ENCODE results near the gene OTOP3.
A peak's percentile ranks its signal among the peaks of the same experiment; 100 is the strongest.
"Not testable (repeated sequence)": the region's sequence is repeated elsewhere in the genome, so short reads cannot be mapped to it uniquely, and the experiment has no call there.

The OTOP3 gene, protein sequence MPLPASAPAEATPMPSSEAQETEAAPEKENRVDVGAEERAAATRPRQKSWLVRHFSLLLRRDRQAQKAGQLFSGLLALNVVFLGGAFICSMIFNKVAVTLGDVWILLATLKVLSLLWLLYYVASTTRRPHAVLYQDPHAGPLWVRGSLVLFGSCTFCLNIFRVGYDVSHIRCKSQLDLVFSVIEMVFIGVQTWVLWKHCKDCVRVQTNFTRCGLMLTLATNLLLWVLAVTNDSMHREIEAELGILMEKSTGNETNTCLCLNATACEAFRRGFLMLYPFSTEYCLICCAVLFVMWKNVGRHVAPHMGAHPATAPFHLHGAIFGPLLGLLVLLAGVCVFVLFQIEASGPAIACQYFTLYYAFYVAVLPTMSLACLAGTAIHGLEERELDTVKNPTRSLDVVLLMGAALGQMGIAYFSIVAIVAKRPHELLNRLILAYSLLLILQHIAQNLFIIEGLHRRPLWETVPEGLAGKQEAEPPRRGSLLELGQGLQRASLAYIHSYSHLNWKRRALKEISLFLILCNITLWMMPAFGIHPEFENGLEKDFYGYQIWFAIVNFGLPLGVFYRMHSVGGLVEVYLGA

DNA sequence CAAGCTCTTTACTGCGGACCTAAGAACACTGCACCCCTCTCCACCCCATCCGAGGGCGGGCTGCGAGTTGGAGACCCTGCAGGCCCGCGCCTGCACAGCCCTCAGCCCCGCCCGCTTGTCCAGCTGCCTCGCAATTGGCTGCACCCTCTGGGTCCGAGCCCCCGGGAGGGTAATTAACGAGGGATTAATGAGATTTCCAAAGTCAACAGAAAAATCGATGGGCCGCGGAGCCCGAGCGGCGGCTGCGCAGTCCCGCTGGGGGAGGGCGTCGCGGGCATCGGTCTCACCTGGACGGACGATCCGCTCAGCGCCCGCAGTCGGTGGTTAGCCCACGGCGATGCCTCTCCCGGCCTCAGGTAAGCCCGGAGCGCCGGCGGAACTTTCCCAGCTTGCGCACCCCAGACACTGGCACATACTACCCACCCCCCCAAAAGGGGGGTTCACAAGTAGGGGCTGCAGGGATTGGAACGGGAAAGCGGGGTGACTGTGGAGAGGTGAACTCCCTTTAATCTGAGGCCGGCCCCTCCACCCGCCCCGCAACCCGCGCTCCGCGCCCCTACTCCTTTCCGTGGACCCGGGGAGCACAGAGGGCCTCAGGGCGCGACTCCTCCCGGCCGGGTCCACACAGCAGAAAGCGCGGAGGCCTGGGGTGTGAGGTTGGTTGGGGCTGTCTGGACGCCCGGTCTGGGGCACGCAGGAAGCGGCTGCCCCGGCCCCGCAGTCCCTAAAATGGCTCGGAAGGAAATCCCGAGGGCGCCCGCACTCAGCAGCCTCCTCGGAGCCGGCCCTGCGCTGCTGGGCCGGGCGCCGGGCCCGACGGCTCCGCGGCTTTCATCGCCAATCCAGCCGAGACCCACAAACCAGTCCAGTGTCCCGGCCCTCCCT is at the start of gene OTOP3:
Gene OTOP3 (plus strand): TSS at position 314 of the 885 bp plus-strand sequence. CDS start 24 bp downstream, at position 338.
- DNase-seq (ENCODE audit: low spot score) = no peak

DNA sequence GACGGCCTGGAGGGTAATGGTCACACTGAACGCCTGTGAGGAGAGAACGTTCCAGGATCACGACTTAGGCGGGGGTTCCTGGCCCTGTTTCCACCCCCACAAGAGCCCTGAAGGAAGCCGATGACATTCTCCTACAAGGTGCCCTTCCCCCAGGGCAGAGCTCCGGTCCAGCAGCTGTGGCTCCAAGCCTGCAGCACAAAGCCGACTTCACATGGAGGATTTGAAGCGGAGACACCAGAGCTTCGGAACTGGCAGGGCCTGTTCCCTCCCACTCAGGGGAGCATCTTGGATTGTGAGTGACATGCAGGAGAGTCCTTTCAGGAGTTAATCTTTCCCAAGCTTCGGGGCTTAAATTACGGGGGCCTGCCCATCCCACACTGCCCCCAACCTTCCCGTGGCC is 47.2 kb upstream of the OTOP3 start:
- DNase-seq (ENCODE audit: low spot score) = no peak

DNA sequence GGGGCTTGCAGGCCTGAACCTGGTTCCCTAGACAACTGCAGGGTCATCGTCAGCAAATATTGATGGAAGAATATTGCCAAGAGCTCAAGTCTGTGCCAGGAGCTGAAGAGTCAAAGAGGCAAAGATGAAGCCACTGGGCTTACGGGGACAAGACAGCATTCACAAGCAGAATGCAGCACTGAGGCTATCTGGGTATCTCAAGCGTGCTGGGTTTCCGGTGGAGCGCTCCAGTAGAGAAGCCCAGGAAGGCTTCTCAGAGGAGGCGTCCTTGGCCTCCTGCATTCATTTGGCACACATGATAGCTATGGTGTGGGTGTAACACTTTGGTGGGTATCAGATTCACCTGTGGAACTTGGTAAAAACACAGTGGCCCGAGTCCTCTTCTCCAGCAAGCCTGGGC is 45.1 kb upstream of the OTOP3 start:
- no peak for DNase-seq (ENCODE audit: low spot score)

DNA sequence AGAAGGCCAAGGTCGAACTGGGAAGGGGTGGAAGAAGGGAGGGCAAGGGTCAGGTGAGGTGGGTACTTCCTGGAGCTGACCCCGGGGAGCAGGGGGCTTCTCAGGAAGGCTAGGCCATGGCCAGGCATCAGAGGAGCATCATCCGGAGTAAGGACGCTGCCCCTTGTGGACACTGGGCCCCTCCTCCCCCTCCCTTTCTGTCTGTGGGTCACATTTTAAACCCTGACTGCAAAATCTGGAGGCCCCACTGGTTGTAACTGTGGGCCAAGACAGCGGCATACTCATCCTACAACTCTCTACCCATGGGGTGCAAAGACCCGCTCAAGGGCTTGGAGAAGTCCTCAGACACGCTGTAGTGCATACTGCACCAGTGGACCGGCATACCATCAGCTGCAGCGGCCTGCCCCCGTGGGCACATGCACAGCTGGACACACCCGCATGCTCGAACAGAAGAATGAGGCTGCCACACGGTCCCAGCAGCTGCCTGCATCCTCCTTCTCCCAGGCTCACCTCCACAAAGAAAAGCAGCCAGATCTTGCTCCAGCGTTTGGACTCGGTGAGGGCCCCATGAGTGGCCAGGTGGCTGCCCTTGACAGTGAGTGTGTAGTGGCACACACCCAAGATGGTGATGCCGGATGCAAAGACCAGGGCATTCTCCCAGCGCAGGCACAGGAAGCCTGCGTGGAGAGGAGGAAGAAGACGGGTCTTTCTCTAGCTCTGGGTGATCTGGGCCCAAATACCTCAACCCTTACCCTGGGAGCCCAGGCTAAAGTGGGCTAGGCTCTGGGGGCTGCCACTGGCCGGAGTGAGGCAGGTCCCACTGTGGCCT is 43.5 kb upstream of the OTOP3 start:
- no peak for DNase-seq (ENCODE audit: low spot score)

DNA sequence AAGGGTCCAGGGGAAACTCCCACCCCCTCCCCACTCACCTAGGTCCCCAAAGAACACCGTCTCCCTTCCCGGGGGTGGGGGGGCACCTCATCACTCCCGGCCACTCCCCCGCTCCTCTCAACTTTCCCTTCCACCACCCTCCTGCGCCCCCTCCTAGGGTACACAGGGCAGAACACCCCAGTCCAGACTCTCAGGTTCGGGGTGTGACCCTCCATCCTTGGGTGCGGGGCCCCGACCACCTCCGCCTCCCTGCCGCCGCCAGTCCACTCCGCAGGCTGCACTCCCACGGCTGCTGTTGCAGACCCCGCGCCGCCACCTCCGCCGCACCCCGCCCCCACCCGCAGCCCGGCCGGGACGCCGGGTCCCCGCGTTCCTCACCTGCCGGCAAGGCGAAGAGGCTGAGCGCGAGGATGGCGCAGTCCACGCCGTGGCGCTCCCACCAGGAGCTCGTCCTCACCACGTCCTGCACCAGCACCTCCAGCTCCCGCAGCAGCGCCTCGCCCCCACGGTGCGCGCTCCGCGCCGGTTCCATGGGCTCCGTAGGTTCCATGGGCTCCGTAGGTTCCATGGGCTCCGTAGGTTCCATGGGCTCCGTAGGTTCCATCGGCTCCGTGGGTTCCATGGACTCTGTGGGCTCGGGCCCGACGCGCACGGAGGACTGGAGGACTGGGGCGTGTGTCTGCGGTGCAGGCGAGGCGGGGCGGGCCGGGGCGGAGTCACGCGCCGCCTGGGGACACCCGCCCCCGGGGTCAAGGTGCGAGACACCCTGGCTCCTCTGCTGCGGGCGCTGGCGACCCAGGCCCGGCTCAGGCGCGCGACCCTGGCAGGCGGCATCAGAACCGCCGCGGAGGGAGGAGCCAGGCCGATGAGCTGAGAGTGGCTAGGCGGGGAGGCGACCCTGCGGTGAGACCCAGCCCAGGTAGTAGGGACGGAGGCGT is 42.5 kb upstream of the OTOP3 start, which contains the start of gene FADS6:
Gene FADS6 (minus strand): TSS at position 660 of the 938 bp plus-strand sequence. CDS start 38 bp downstream, at position 622.
- no peak for DNase-seq (ENCODE audit: low spot score)

DNA sequence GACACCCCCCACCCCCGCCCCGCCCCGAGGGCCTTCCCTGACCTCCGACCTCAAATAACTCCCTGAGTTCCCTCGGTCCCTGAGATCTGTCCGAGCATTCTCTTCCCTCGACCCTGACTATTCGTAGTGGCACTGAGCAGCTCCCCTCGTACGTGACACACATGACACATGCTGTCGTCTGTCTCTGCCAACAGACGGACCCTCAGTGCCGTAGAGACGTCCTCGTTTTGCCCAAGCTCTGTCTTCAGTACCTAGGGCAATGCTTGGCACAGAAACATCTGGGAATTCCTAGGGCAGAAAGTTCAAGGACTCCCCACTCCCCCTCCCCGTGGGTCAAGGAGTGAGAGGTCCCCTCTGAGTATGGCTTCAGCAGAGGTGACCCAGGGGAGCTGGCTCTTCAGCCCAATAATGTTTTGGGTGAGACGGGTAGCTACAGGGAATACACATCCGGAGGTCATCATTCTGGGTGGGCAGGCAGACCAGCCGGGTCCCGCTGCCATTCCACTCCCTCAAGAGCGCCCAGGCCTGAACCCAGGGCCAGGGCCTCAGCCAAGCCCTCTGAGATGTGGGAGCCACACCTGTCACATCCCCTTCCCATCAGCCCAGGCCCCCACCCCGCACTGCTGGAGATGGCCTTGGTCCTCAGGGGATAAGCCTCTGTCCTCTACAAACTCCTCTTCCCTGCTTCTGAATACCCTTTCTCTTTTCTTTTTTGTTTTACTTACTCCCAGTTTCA is 41.6 kb upstream of the OTOP3 start:
- no peak for DNase-seq (ENCODE audit: low spot score)

DNA sequence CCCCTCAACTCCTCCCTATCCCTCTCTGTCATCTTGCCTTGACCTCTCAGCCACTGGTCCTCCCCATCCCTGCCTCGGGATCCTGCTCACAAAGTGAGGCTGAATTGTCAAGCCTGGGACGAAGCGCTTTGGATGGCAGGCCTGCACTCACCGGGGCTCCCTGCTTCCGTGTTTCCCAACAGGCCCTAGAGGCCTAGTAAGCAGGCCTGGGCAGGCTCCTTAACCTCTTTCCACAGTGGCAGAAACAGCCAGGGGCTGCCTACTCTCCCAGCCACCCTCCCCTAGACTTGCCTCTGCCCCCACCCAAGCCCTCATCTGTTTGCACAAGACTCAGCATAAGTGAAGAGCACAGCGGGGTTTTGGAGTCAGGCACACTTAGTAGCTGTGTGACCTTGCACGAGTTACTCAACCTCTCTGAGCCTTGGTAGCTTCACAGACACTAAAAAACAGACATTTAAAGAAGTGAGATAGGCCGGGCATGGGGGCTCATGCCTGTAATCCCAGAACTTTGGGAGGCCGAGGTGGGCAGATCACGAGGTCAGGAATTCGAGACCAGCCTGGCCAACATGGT is 37.2 kb upstream of the OTOP3 start:
- DNase-seq (ENCODE audit: low spot score) = no peak

DNA sequence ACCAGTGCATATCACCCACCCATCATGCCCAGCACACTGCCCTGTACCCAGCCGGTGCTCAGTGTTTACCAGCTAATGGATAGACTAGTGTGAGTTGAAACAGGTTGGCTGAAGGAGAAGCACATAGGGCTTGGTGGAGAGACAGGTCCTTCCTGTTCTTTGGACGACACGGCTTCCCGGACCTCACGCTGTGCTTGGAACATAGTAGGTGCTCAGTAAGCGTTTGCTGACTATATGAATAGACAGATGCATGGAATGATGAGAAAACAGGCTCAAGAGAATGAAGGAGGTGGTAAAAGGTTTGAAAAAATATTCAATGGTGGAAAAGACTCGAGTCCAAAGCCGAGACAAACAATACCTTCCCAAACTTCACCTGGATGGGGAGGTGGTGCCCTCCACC is 35.5 kb upstream of the OTOP3 start:
- no peak for DNase-seq (ENCODE audit: low spot score)

DNA sequence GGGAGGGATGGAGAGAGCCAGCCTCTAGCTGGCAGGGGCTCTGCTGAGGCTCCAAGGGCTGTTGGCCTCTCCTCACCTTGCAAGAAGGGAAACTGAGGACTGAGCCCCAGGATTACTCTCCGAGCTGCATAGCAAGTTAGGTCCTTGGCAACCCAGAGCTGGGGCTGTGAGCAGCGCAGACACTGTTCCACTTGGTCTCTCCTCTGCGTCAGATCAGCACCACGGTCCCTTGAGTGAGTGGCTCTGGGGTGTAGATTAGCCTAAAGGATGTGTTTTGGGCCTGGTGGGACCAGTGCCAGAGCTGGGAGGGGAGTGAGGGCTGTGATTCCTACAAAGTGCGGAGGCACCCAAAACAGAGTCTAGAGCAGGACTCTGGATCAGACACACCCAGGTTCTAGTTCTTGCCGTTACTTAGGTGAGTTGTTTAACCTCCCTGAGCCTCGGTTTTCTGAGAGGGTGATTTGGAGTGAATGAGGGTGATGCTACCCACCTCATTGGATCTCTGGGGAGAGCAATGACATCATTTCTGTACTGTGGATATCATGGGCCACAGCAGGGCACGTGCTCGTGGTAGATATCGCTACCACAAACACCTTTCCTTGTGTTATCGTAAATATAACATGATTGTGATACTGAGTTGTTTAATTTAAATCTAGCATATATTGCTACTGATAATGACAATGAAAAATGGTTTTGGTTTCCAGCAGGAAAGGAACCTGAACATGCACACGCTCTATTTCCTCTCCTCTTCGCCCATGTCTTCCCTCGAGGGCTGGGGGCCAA is 34.2 kb upstream of the OTOP3 start:
- DNase-seq (ENCODE audit: low spot score) = no peak

DNA sequence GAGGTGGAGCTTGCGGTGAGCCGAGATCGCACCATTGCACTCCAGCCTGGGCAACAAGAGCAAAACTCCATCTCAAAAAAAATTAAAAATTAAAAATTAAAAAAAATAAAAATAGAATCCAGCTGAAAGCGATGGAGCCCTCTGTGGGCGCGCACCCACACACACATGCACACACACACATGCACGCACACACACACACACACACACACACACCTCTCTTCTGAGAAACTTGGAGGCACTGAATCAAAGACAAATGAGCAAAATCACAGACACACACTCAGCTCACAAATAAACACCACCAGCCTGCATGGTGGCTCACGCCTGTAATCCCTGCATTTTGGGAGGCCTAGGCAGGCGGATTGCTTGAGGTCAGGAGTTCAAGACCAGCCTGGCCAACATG is 32.7 kb upstream of the OTOP3 start:
- no peak for DNase-seq (ENCODE audit: low spot score)

DNA sequence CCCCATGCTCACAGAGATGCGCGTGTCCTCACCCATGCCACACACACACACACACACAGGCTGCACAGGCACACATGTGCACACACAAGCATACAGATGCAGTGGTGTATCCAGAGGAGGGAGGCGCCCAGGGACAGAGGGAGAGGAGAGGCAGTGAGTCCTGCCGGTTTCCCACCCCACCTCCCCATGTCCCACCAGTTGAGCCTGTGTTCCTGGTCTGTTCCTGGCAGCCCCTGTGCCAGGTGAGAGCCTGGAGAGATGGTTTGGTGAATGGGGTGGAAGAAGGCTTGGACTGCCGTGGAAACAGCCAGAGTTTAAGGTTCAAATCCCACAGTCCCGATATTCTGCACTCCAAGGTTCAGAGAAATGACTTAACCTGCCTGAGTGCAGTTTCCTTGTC is 32.0 kb upstream of the OTOP3 start:
- no peak for DNase-seq (ENCODE audit: low spot score)

DNA sequence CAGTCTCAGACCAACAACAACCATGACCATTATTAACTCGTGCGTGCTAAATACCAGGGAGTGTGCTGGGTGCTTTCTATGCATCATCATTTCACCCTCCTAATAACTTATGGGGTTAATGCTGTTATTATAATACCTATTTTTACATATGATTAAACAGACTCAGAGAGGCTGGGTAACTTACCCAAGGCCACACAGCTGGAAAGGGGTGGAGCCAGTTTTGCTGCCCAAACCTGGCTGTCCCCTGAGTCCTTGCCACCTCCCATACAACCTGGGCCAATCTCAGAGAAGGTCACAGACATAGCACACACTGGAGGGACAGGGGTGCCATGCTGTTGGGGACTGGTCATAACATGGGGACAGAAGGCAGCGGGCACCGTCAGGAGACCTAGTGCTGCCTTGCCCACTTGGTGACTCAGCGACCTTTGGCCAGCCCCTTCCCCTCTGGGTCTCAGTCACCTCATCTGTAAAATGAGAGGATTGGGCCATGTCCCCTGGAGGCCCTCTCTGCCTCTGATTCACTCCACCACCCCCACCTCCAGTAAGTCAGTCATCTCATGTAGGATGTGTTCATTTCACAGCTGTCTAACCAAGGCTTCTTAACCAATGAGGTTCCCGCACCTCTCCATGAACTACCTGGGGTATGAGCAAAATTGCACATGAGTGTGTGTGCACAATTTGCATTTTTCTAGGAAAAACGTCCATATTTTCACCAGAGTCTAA is 30.9 kb upstream of the OTOP3 start:
- DNase-seq (ENCODE audit: low spot score) = no peak

DNA sequence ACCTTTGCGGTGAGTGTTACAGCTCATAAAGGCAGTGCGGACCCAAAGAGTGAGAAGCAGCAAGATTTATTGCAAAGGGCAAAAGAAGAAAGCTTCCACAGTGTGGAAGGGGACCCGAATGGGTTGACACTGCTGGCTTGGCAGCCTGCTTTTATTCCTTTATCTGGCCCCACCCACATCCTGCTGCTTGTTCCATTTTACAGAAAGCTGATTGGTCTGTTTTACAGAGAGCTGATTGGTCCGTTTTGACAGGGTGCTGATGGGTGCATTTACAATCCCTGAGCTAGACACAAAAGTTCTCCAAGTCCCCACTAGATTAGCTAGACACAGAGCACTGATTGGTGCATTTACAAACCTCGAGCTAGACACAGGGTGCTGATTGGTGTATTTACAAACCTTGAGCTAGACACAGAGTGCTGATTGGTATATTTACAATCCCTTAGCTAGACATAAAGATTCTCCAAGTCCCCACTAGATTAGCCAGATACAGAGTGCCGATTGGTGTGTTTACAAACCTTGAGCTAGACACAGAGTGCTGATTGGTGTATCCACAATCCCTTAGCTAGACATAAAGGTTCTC is 29.4 kb upstream of the OTOP3 start:
- DNase-seq (ENCODE audit: low spot score) = not testable (repeated sequence)

DNA sequence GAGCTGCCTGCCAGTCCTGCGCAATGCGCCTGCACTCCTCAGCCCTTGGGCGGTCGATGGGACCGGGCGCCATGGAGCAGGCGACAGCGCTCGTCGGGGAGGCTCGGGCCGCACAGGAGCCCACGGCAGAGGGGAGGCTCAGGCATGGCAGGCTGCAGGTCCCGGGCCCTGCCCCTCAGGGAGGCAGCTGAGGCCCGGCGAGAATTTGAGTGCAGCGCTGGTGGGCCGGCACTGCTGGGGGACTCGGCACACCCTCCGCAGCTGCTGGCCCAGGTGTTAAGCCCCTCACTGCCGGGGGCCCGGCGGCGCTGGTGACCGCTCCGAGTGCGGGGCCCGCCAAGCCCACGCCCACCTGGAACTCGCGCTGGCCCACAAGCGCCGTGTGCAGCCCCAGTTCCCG is 28.7 kb upstream of the OTOP3 start:
- no peak for DNase-seq (ENCODE audit: low spot score)

DNA sequence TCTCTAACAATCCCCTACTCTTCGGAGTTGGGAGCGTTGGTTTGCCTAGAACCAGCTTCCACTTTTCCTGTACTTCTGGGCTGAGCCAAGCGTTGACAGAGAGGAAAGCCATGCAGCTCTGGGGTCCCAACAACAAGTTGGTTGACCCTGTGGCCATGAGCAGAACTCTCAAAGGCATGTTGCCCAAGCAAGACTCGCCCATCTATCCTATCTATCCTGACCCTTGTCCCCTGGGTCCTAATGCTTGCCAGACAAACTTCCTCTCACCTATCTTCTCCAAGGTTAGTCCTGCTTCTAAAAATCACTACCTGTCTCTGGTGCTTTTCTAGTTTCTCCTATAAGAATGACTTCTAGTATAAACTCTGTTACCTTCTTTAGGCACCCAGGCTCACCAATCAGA is 26.6 kb upstream of the OTOP3 start:
- DNase-seq (ENCODE audit: low spot score) = not testable (repeated sequence)

DNA sequence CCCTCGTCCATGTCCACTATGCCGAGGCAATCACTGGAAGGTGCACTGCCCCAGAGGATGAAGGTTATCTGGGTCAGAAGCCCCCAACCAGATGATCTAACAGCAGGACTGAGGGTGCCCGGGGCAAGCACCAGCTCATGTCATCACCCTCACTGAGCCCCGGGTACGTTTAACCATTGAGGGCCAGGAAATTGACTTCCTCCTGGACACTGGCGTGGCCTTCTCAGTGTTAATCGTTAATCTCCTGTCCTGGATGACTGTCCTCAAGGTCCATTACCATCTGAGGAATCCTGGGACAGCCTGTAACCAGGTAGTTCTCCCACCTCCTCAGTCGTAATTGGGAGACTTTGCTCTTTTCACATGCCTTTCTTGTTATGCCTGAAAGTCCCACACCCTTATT is 24.3 kb upstream of the OTOP3 start:
- peak; percentile 33 for DNase-seq (ENCODE audit: low spot score)

DNA sequence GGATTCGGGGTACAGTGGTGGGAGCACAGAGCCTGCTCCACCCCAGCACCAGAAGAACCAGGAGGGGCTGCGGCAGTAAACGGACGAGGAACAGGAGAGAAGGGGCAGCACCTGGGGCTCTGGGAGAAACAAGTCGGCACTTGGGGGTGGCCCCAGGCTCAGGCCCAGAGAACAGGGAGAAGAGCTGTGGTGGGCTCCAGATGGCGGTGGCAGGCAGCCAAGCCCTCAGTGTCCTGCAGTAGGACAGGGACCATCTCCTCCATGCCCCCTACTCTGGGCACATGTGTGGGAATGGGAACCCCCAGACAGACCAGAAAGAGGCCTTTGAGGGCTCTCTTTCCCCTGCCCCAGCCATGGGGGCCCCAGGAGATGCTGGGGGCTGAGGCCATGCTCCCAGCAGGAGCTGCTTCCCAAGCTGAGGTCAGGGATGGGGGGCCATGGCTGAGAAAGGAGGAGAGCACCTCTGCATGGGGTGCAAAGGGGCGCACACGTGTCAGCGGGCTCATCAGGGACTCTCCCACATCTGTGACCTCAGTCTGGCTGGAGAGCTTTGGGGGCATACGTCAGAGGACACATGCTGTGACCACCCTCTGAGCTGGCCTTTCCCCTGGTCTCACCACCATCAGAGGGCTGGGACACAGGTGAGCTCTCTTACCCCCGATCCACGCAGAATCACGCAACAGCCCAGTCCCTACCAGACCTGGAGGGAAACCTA is 19.4 kb upstream of the OTOP3 start:
- DNase-seq (ENCODE audit: low spot score) = no peak

Data from kidney tubule cell (primary cell).